K562 (cell line): ENCODE measurements around the gene FCGR2B. TPM values are rescaled to one million over a fixed set of nuclear protein-coding genes. Genes with fewer than 3 reads are reported as not detected.

Experiments used
- CBFA2T3 ChIP-seq: fragments of 450-650 bp; IDR thresholded peaks from 2 replicates; pipeline ENCODE4 v1.6.1; 2017
- EP300 ChIP-seq: IDR thresholded peaks from 2 replicates; pipeline ENCODE4 v1.6.1; 2012; ENCODE audit warnings: low read length, improper control_type of control experiment
- HDGF ChIP-seq: fragments of 450-650 bp; IDR thresholded peaks from 2 replicates; pipeline ENCODE4 v1.6.1; 2016
- MEIS2 ChIP-seq: fragments of 450-650 bp; IDR thresholded peaks from 2 replicates; pipeline ENCODE4 v1.6.1; 2014; ENCODE audit warnings: mild to moderate bottlenecking; ENCODE audit not compliant: partially characterized antibody
- MTA2 ChIP-seq: fragments of 450-650 bp; IDR thresholded peaks from 2 replicates; pipeline ENCODE4 v1.6.1; 2016; ENCODE audit warnings: low read depth
- NCOR1 ChIP-seq: fragments of 450-650 bp; IDR thresholded peaks from 2 replicates; pipeline ENCODE4 v1.6.1; 2016; ENCODE audit warnings: mild to moderate bottlenecking, moderate library complexity
- PBX2 ChIP-seq, 2 experiments: IDR thresholded peaks in 1 of 2; conservative IDR thresholded peaks in 1 of 2; 2 replicates each; pipeline ENCODE4 v1.6.1; 2016; ENCODE audit warnings: low read depth in 2 of 2, mild to moderate bottlenecking in 1 of 2, missing compliant biosample characterization in 1 of 2, missing genetic modification characterization in 1 of 2, moderate library complexity in 1 of 2
- RB1 ChIP-seq: fragments of 450-650 bp; IDR thresholded peaks from 2 replicates; pipeline ENCODE4 v1.6.1; 2017; ENCODE audit warnings: low read depth, mild to moderate bottlenecking
- TCF3 ChIP-seq: sonication (generic); formaldehyde crosslinking; IDR thresholded peaks from 2 replicates; pipeline ENCODE4 v1.4.0; 2020; ENCODE audit warnings: mild to moderate bottlenecking, missing genetic modification reagents
- TEAD4 ChIP-seq, 2 experiments: sonication (generic) in 1 of 2; formaldehyde crosslinking in 1 of 2; IDR thresholded peaks; 2 replicates each; pipeline versions ENCODE4 v1.6.1 to v1.8.0; 2012 to 2022; ENCODE audit warnings: borderline replicate concordance in 1 of 2, inconsistent platforms in 1 of 2, low read length in 1 of 2, mild to moderate bottlenecking in 1 of 2, missing genetic modification reagents in 1 of 2
- ZNF24 ChIP-seq: fragments of 450-650 bp; IDR thresholded peaks from 2 replicates; pipeline ENCODE4 v1.6.1; 2016
- polyA plus RNA-seq, 8 experiments: library from polyadenylated mRNA; depleted of rRNA in 4 of 8; stranded (reverse) in 5 of 8; unstranded in 3 of 8; fragments of >200 nt; fragmentation: Nextera tagmentation in 2 of 8; fragmentation: Illumina TruSeq in 1 of 8; extraction: Ambion mirVana in 2 of 8; extraction: Trizol in 1 of 8; gene quantifications; 2 replicates each; pipeline versions ENCODE4 v1.2.1 to v1.2.3, GENCODE V29; 2011 to 2014; ENCODE audit warnings: inconsistent platforms in 1 of 8, missing spikeins in 1 of 8
- total RNA-seq, 7 experiments: library from RNA; depleted of rRNA in 6 of 7; stranded (reverse); fragments of >200 nt in 6 of 7; fragmentation: Illumina TruSeq in 2 of 7; extraction: Trizol in 2 of 7; gene quantifications; 2 replicates each; pipeline versions ENCODE4 v1.2.1 to v1.2.3, GENCODE V29; 2011 to 2021; ENCODE audit warnings: low replicate concordance in 1 of 7

FCGR2B gene
- total and polyA plus RNA-seq, 9 of the 15 experiments (the other 6 are each of a cell fraction or from before 2014, with no cell fraction given), result 1.7 to 8.9 (median 3.9) TPM

GRCh38 chr1:161720422-161720821 lies 57.5 kb downstream of the FCGR2B start (continued):
- 0 out of 2 replicates have a peak, but pooled peaks have one; percentile 21 for TF ChIP-seq MTA2
- peak; percentile 64 for TF ChIP-seq CBFA2T3
- TF ChIP-seq EP300, result peak; percentile 32; the same call in 1 of the 2 replicates
- TF ChIP-seq PBX2 (CRISPR knock-in tag; IDR thresholded peaks at IDR 0.05; ENCODE audit: low read depth), result no peak
- TF ChIP-seq PBX2 (tag; conservative IDR thresholded peaks at IDR 0.05; ENCODE audit: low read depth), result peak; percentile 56; the same call in 1 of the 2 replicates
- no peak for TF ChIP-seq RB1
- no peak for TF ChIP-seq HDGF
- 0 out of 2 replicates have a peak, but pooled peaks have one; percentile 13 for TF ChIP-seq NCOR1
- peak; percentile 71 for TF ChIP-seq TEAD4 (IDR thresholded peaks at IDR 0.05; ENCODE audit: low read length)
- no peak for TF ChIP-seq TEAD4 (CRISPR knock-in tag; IDR thresholded peaks at IDR 0.05; ENCODE audit: borderline replicate concordance)
- TF ChIP-seq MEIS2, result peak; percentile 83
- TF ChIP-seq ZNF24, result peak; percentile 62; the same call in 1 of the 2 replicates
- TF ChIP-seq TCF3 (CRISPR knock-in tag), result peak; percentile 5; the same call in 1 of the 2 replicates
